ENCODE data around the gene NMNAT3. TPM values are rescaled to one million over a fixed set of nuclear protein-coding genes. Genes with fewer than 3 reads are reported as not detected.

NMNAT3 gene
- total RNA-seq, 1 experiment from 2014 or later, result 1.3 TPM

GRCh38 chr3:139537361-139537760 lies 140.4 kb downstream of the NMNAT3 start:
- Histone ChIP-seq H2AFZ (ENCODE audit: low read length) (no peak overlapping the region), H4K5ac (ENCODE audit: insufficient read length, low read depth, low read length) (no peak overlapping the region), H3K79me2 (ENCODE audit: insufficient read depth, low read length) (no peaks in the 10 kb centered on the region), H3K79me1 (ENCODE audit: insufficient read depth, low read depth, low read length, poor library complexity, severe bottlenecking) (no peaks in the 10 kb centered on the region), H2AK5ac (ENCODE audit: insufficient read length, low read length) (no peak overlapping the region), H4K8ac (replicated peaks; ENCODE audit: insufficient read length, low read depth, low read length) (no peak overlapping the region), H2BK15ac (ENCODE audit: low read depth, low read length) (no peak overlapping the region), H3T11ph (ENCODE audit: low read length) (no peak overlapping the region), H3K4me1 (ENCODE audit: insufficient read depth, low read length) (peaks cover 10% of the 10 kb centered on the region; the same call in 1 of the 2 replicates), H4K91ac (ENCODE audit: insufficient read length, low read depth, low read length) (no peak overlapping the region), H2BK120ac (ENCODE audit: low read depth, low read length, poor library complexity, severe bottlenecking) (no peak overlapping the region), H3K4ac (ENCODE audit: low read depth, low read length) (no peak overlapping the region), H3K9ac (ENCODE audit: extremely low read depth, insufficient read length, low read length) (no peak overlapping the region), H3K56ac (ENCODE audit: insufficient read length, low read depth, low read length) (no peak overlapping the region), H3K4me2 (ENCODE audit: insufficient read depth, insufficient read length, low read length) (no peak overlapping the region), H3K14ac (ENCODE audit: insufficient read depth, low read length) (no peak overlapping the region), H3K23me2 (ENCODE audit: insufficient read length, low read depth, low read length, poor library complexity, severe bottlenecking) (peaks cover 13% of the 10 kb centered on the region), H2BK20ac (ENCODE audit: low read depth, low read length, poor library complexity, severe bottlenecking) (no peak overlapping the region), H2BK12ac (ENCODE audit: insufficient read length, low read depth, low read length) (no peak overlapping the region), H3K18ac (ENCODE audit: insufficient read length, low read depth, low read length) (no peak overlapping the region), H2BK5ac (ENCODE audit: insufficient read length, low read length) (no peak overlapping the region), H3K27me3 (ENCODE audit: insufficient read depth, low read length) (peaks cover 3% of the 10 kb centered on the region; the same call in 1 of the 2 replicates), H4K20me1 (ENCODE audit: control insufficient read depth, insufficient read depth, insufficient read length) (no peaks in the 10 kb centered on the region), H3K27ac (ENCODE audit: insufficient read length, low read depth, low read length) (no peak overlapping the region), H3K23ac (ENCODE audit: insufficient read length, low read depth, low read length) (no peak overlapping the region), H3K9me3 (ENCODE audit: control insufficient read depth, low read depth, low read length) (no peaks in the 10 kb centered on the region)
- Mint-ChIP-seq H3K4me3 (no peak overlapping the region), H3K36me3 (ENCODE audit: insufficient read depth in 1 of 3, low read depth in 3 of 3) (no peaks in the 10 kb centered on the region; a peak in 1 of 7 replicates), H3K4me1 (peaks cover 59 to 68% of the 10 kb centered on the region in 2 experiments), H3K27me3 (ENCODE audit: low read depth) (peaks cover 55% of the 10 kb centered on the region), H3K9me3 (no peaks in the 10 kb centered on the region), H3K27ac (no peak overlapping the region)
- TF ChIP-seq CTCF (conservative IDR thresholded peaks at IDR 0.05), result no peak
- DNase-seq, result no peak
